Body of pancreas (tissue), 4 donors: ENCODE results near the gene NRXN2.
A peak's percentile ranks its signal among the peaks of the same experiment; 100 is the strongest.

Experiments used
- POLR2A ChIP-seq, 3 donors: fragments of 450-650 bp; IDR thresholded peaks; one replicate each; pipeline ENCODE4 v1.6.1; 2016; ENCODE audit warnings: antibody characterized with exemption in 3 of 3, mild to moderate bottlenecking in 2 of 3
- TF ChIP-seq, protein P1 (sequence below), 7 experiments: fragments of 450-650 bp in 4 of 7; fragments of 200-600 bp in 3 of 7; sonication (generic) in 3 of 7; IDR thresholded peaks; one replicate each; pipeline ENCODE4 v1.5.1; 2016 to 2019; ENCODE audit warnings: antibody characterized with exemption in 7 of 7

DNA sequence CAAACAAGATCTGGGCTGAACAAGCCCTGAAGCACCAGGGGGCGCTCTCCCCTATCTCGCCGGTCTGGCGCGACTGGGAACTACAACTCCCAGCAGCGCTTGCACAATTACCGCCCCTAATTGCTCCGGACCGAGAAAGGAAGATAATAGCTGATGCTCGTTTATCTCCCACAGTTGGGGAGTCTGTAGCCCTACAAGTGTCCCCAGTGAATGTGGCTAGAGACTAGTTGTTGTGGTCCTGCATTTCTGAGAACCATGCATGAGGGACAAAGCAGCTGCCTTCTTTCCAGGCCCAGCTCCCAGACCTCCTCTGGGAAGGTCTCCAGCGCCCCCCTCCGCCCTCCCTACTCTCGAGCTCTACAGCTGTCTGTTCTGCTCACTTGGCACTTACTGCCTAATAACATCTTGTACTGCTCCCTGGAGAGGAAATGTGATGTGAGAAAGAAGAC is 34.4 kb downstream of the NRXN2 start:
- TF ChIP-seq, protein P1, sequence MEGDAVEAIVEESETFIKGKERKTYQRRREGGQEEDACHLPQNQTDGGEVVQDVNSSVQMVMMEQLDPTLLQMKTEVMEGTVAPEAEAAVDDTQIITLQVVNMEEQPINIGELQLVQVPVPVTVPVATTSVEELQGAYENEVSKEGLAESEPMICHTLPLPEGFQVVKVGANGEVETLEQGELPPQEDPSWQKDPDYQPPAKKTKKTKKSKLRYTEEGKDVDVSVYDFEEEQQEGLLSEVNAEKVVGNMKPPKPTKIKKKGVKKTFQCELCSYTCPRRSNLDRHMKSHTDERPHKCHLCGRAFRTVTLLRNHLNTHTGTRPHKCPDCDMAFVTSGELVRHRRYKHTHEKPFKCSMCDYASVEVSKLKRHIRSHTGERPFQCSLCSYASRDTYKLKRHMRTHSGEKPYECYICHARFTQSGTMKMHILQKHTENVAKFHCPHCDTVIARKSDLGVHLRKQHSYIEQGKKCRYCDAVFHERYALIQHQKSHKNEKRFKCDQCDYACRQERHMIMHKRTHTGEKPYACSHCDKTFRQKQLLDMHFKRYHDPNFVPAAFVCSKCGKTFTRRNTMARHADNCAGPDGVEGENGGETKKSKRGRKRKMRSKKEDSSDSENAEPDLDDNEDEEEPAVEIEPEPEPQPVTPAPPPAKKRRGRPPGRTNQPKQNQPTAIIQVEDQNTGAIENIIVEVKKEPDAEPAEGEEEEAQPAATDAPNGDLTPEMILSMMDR (IDR thresholded peaks at IDR 0.05), result peak; percentile 76 to 96 (median 84)
- TF ChIP-seq POLR2A (IDR thresholded peaks at IDR 0.05), result no peak
